Measurements from ENCODE around the gene SLC9A9. TPM values are rescaled to one million over a fixed set of nuclear protein-coding genes. Genes with fewer than 3 reads are reported as not detected.

The SLC9A9 gene
- total RNA-seq, 2 donors from 2014 or later = 23.6 to 31.0 TPM

DNA sequence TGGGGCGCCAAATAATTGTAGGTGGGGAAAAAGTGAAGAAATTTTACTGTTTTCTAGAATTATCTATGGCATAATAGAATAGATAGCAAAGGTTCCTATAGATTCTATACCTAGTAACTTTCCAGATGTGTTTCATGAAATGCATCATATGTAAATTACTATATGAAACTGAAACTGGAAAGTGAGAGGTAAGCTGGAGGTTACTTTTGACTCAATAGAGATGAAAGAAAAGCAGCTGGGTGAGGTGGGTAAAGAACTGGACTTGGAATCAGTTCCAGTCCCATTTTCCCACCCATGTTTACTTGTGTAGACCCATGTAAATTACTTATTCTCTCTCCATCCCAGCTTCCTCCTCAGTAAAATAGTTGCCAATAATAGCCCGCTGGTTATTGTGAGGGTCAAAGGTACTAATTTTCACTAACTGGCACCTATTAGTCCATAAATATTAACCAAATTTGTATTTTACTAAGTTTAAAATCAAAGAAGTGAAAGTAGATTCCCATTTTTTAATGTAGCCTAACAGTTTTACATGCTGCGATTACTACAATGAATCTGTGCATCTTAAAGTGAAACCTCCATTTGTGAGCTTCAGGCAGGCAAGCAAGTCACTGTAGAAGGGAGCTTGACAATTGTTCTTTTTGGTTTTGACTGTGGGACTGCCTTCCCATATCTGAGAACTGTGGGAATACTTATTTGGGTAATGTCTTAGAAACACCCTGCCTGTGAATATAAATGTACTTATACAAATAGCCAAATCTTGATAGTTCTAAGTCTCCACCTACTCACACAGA is 312.1 kb downstream of the SLC9A9 start:
- WGBS = 75% methylated on average over 3 of the region's 3 CpGs
- Histone ChIP-seq H3K27ac (no peak overlapping the region), H3K9me3 (no peaks in the 10 kb centered on the region), H3K4me3 (no peak overlapping the region), H3K27me3 (replicated peaks; ENCODE audit: insufficient read depth) (no peaks in the 10 kb centered on the region), H3K36me3 (no peaks in the 10 kb centered on the region), H3K4me1 (replicated peaks) (no peaks in the 10 kb centered on the region)
- no peak for TF ChIP-seq POLR2A (IDR thresholded peaks at IDR 0.05)
- TF ChIP-seq, protein P1, sequence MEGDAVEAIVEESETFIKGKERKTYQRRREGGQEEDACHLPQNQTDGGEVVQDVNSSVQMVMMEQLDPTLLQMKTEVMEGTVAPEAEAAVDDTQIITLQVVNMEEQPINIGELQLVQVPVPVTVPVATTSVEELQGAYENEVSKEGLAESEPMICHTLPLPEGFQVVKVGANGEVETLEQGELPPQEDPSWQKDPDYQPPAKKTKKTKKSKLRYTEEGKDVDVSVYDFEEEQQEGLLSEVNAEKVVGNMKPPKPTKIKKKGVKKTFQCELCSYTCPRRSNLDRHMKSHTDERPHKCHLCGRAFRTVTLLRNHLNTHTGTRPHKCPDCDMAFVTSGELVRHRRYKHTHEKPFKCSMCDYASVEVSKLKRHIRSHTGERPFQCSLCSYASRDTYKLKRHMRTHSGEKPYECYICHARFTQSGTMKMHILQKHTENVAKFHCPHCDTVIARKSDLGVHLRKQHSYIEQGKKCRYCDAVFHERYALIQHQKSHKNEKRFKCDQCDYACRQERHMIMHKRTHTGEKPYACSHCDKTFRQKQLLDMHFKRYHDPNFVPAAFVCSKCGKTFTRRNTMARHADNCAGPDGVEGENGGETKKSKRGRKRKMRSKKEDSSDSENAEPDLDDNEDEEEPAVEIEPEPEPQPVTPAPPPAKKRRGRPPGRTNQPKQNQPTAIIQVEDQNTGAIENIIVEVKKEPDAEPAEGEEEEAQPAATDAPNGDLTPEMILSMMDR (IDR thresholded peaks at IDR 0.05) = no peak
- no peak for TF ChIP-seq POLR2AphosphoS5 (IDR thresholded peaks at IDR 0.05)
- DNase-seq (ENCODE audit: low spot score) = no peak
- intact Hi-C loops (cut with DNase I) = no loop called here

DNA sequence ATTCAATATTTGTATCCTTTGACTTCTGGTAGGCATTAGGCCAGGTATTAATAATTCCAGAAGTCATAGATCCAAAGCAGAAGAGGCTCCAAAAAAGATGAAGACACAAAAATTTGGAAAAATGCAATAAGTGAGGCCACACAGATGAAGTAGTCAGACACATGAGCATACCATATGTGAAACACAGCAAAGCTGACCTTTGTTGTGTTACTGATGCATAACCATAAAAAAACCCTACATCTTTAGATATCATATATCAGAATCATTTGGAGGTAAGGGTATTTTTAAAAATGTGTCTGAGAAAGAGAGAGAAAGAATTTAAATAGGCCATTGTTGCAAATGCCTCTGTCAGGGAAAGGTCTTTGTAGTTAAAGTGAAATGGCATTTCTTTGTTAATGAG is 314.9 kb downstream of the SLC9A9 start:
- intact Hi-C loops (cut with DNase I) = no loop called here
- Histone ChIP-seq H3K4me1 (replicated peaks) (no peaks in the 10 kb centered on the region), H3K27ac (no peak overlapping the region), H3K36me3 (no peaks in the 10 kb centered on the region), H3K9me3 (no peaks in the 10 kb centered on the region), H3K27me3 (replicated peaks; ENCODE audit: insufficient read depth) (no peaks in the 10 kb centered on the region), H3K4me3 (no peak overlapping the region)
- TF ChIP-seq POLR2AphosphoS5 (IDR thresholded peaks at IDR 0.05) (no peak), POLR2A (IDR thresholded peaks at IDR 0.05) (no peak)
- TF ChIP-seq, protein P1 (IDR thresholded peaks at IDR 0.05) = no peak
- DNase-seq (ENCODE audit: low spot score) = no peak

- H3K36me3 ChIP-seq = no peaks in the 10 kb centered on the region
- no peak for TF ChIP-seq POLR2A (IDR thresholded peaks at IDR 0.05)
- no peak for TF ChIP-seq POLR2AphosphoS5 (IDR thresholded peaks at IDR 0.05)
- TF ChIP-seq, protein P1 (IDR thresholded peaks at IDR 0.05) = no peak
- no peaks in the 10 kb centered on the region for H3K27me3 ChIP-seq (replicated peaks; ENCODE audit: insufficient read depth)
- intact Hi-C loops (cut with DNase I) = no loop called here
- no peak overlapping the region for H3K4me3 ChIP-seq
- no peaks in the 10 kb centered on the region for H3K9me3 ChIP-seq
- no peak overlapping the region for H3K27ac ChIP-seq
- 65% methylated on average over 1 of the region's 1 CpG for WGBS
- H3K4me1 ChIP-seq (replicated peaks) = no peaks in the 10 kb centered on the region
- no peak for DNase-seq (ENCODE audit: low spot score)
Observed at GRCh38 chr3:143532091-143532490, 316.2 kb downstream of the SLC9A9 start.

- TF ChIP-seq POLR2A (IDR thresholded peaks at IDR 0.05) (no peak), POLR2AphosphoS5 (IDR thresholded peaks at IDR 0.05) (no peak)
- TF ChIP-seq, protein P1 (IDR thresholded peaks at IDR 0.05) = no peak
- Histone ChIP-seq H3K9me3 (no peaks in the 10 kb centered on the region), H3K4me3 (no peak overlapping the region), H3K36me3 (no peaks in the 10 kb centered on the region), H3K27me3 (replicated peaks; ENCODE audit: insufficient read depth) (no peaks in the 10 kb centered on the region), H3K4me1 (replicated peaks) (no peaks in the 10 kb centered on the region), H3K27ac (no peak overlapping the region)
- no peak for DNase-seq (ENCODE audit: low spot score)
- WGBS = 80% methylated on average over 1 of the region's 1 CpG
- intact Hi-C loops (cut with DNase I) = no loop called here
Observed at GRCh38 chr3:143531101-143531500, 317.2 kb downstream of the SLC9A9 start.

- Histone ChIP-seq H3K4me3 (no peak overlapping the region), H3K27ac (no peak overlapping the region), H3K9me3 (no peaks in the 10 kb centered on the region), H3K4me1 (replicated peaks) (no peaks in the 10 kb centered on the region), H3K36me3 (no peaks in the 10 kb centered on the region), H3K27me3 (replicated peaks; ENCODE audit: insufficient read depth) (no peaks in the 10 kb centered on the region)
- DNase-seq (ENCODE audit: low spot score) = no peak
- WGBS = 81% methylated on average over 3 of the region's 3 CpGs
- TF ChIP-seq POLR2A (IDR thresholded peaks at IDR 0.05) (no peak), POLR2AphosphoS5 (IDR thresholded peaks at IDR 0.05) (no peak)
- TF ChIP-seq, protein P1 (IDR thresholded peaks at IDR 0.05) = no peak
- intact Hi-C loops (cut with DNase I) = no loop called here
Observed at GRCh38 chr3:143529798-143530197, 318.5 kb downstream of the SLC9A9 start.

Measured in prostate gland (tissue), 2 donors.